Spleen (tissue), 13 donors: ENCODE data around the gene C1QA. TPM values are rescaled to one million over a fixed set of nuclear protein-coding genes. Genes with fewer than 3 reads are reported as not detected.
A peak's percentile ranks its signal among the peaks of the same experiment; 100 is the strongest.

Experiments
- DNase-seq: peaks from one replicate; pipeline ENCODE4 v3.0.0-alpha.2; 2020
- H3K27ac ChIP-seq, 8 donors: fragments of 200-600 bp; sonication (generic) in 7 of 8; 1 replicate in 4 of 8; 2 replicates in 4 of 8; pipeline versions ENCODE4 v1.5.0 to v1.8.0; 2016 to 2021; ENCODE audit warnings: inconsistent platforms in 4 of 8, mild to moderate bottlenecking in 4 of 8, moderate library complexity in 1 of 8
- H3K27me3 ChIP-seq, 7 donors: fragments of 200-600 bp; sonication (generic) in 6 of 7; replicated peaks in 1 of 7; 1 replicate in 4 of 7; 2 replicates in 3 of 7; pipeline versions ENCODE4 v1.5.0 to v1.8.0; 2016 to 2021; ENCODE audit warnings: inconsistent platforms in 3 of 7, mild to moderate bottlenecking in 1 of 7
- H3K36me3 ChIP-seq, 6 donors: fragments of 200-600 bp; sonication (generic) in 5 of 6; 1 replicate in 4 of 6; 2 replicates in 2 of 6; pipeline versions ENCODE4 v1.5.0 to v1.8.0; 2016 to 2021; ENCODE audit warnings: inconsistent platforms in 2 of 6
- H3K4me1 ChIP-seq, 6 donors: fragments of 200-600 bp; sonication (generic) in 5 of 6; 1 replicate in 3 of 6; 2 replicates in 3 of 6; pipeline versions ENCODE4 v1.5.0 to v1.8.0; 2016 to 2021; ENCODE audit warnings: inconsistent platforms in 3 of 6
- H3K4me3 ChIP-seq, 8 donors: fragments of 200-600 bp; sonication (generic) in 7 of 8; 1 replicate in 4 of 8; 2 replicates in 4 of 8; pipeline versions ENCODE4 v1.5.0 to v1.8.0; 2016 to 2021; ENCODE audit warnings: inconsistent platforms in 4 of 8, mild to moderate bottlenecking in 4 of 8, moderate library complexity in 2 of 8
- H3K9me3 ChIP-seq, 8 donors: fragments of 200-600 bp; sonication (generic) in 7 of 8; 1 replicate in 4 of 8; 2 replicates in 4 of 8; pipeline versions ENCODE4 v1.5.0 to v1.8.0; 2016 to 2021; ENCODE audit warnings: inconsistent platforms in 4 of 8
- POLR2A ChIP-seq, 3 donors: fragments of 450-650 bp; IDR thresholded peaks; one replicate each; pipeline ENCODE4 v1.5.1; 2017; ENCODE audit warnings: antibody characterized with exemption in 3 of 3, mild to moderate bottlenecking in 1 of 3
- POLR2AphosphoS5 ChIP-seq, 3 donors: sonication (generic); formaldehyde crosslinking; IDR thresholded peaks; one replicate each; pipeline ENCODE4 v1.5.1; 2017; ENCODE audit warnings: antibody characterized with exemption in 3 of 3
- whole genome bisulfite sequencing, 5 donors: extraction: QIAGEN DNeasy Blood & Tissue Kit in 3 of 5; methylation state at CpG; one replicate each; pipeline versions ENCODE4 v1.1.5 to v1.1.7; 2013 to 2018; 5-methylcytosine and 5-hydroxymethylcytosine counted together
- intact Hi-C: fragments of 100-400 bp; cut with DNase I; formaldehyde crosslinking; loops from one replicate; pipeline ENCODE4 v1.15.0; 2023; ENCODE audit warnings: low total_unique reads
- long read RNA-seq, 2 donors: transcript quantifications; one replicate each; lab custom pipeline, GENCODE V29; 2026
- polyA plus RNA-seq, 3 donors: library from polyadenylated mRNA; stranded (reverse); fragments of 200-250 nt; gene quantifications; one replicate each; pipeline ENCODE4 v1.2.1, GENCODE V29; 2013
- total RNA-seq, 7 donors: library from RNA; depleted of rRNA in 3 of 7; stranded (reverse); fragments of >200 nt in 3 of 7; fragmentation: NEBNext Ultra II Directional in 4 of 7; extraction: Animal tissue kit (Norgen Biotek cat#: 25700) in 4 of 7; gene quantifications; one replicate each; pipeline versions ENCODE4 v1.1.0 to v1.2.1, GENCODE V29; 2016 to 2021
- TF ChIP-seq, protein P1 (sequence below), 11 experiments: fragments of 200-600 bp in 7 of 11; fragments of 450-650 bp in 4 of 11; sonication (generic) in 4 of 11; IDR thresholded peaks in 8 of 11; conservative IDR thresholded peaks in 3 of 11; 1 replicate in 7 of 11; 2 replicates in 4 of 11; pipeline versions ENCODE4 v1.4.0 to v1.8.0; 2016 to 2021; ENCODE audit warnings: antibody characterized with exemption in 11 of 11, inconsistent platforms in 4 of 11, mild to moderate bottlenecking in 1 of 11
- donor health status: healthy with polysubstance abuse.
- donor health status: DM: no; HTN: no; CAD: no; lungs with moderate emphysema.
- donor health status: DM: no; HTN: no; CAD: no.
- donor health status: Bipolar disorder and iron deficiency.
- donor health status: healthy.
- donor health status: DM: no; HTN: no; CAD: no.
- donor health status: DM: yes; HTN: yes; CAD: no.

C1QA gene
- total RNA-seq (1,000 to 10,000 TPM in 3 of 7 donors, 100 to 1,000 TPM in 4; 643 to 1,485 (median 980) TPM), polyA plus RNA-seq (100 to 1,000 TPM; 296 to 658 (median 579) TPM)
- long read RNA-seq, donor 1, transcript C1QA-202 (2 exons, 976 nt) = minor isoform, 72 of 879 reads
- long read RNA-seq, donor 1, transcript C1QA-201 (3 exons, 1,143 nt) = major isoform, 501 of 879 reads
- long read RNA-seq, donor 1, partial matches to known transcripts = 267 of 879 reads
- long read RNA-seq, donor 1, other reads (novel, unspliced or antisense) = 38 of 879 reads
- long read RNA-seq, donor 2, transcript C1QA-201 (3 exons, 1,143 nt) = major isoform, 293 of 587 reads
- long read RNA-seq, donor 2, transcript C1QA-202 (2 exons, 976 nt) = minor isoform, 55 of 587 reads
- long read RNA-seq, donor 2, partial matches to known transcripts = 201 of 587 reads
- long read RNA-seq, donor 2, other reads (novel, unspliced or antisense) = 38 of 587 reads

- peaks cover 0 to 58% (median 0%) of the 10 kb centered on the region in 7 donors for H3K27me3 ChIP-seq
- peak in 1 of 3 donors; percentile 15 for TF ChIP-seq POLR2A (IDR thresholded peaks at IDR 0.05)
- TF ChIP-seq, protein P1, sequence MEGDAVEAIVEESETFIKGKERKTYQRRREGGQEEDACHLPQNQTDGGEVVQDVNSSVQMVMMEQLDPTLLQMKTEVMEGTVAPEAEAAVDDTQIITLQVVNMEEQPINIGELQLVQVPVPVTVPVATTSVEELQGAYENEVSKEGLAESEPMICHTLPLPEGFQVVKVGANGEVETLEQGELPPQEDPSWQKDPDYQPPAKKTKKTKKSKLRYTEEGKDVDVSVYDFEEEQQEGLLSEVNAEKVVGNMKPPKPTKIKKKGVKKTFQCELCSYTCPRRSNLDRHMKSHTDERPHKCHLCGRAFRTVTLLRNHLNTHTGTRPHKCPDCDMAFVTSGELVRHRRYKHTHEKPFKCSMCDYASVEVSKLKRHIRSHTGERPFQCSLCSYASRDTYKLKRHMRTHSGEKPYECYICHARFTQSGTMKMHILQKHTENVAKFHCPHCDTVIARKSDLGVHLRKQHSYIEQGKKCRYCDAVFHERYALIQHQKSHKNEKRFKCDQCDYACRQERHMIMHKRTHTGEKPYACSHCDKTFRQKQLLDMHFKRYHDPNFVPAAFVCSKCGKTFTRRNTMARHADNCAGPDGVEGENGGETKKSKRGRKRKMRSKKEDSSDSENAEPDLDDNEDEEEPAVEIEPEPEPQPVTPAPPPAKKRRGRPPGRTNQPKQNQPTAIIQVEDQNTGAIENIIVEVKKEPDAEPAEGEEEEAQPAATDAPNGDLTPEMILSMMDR (IDR thresholded peaks at IDR 0.05 in 8 of 11, conservative IDR thresholded peaks at IDR 0.05 in 3 of 11) = no peak
- TF ChIP-seq POLR2AphosphoS5 (IDR thresholded peaks at IDR 0.05) = peak; percentile 85 to 93 (median 91)
- H3K27ac ChIP-seq = peak within 1 kb of the TSS; percentile 35 to 83 (median 75)
- peak within 1 kb of the TSS; percentile 7 to 65 (median 28) for H3K4me3 ChIP-seq
- H3K4me1 ChIP-seq = peaks cover 0 to 53% (median 7%) of the 10 kb centered on the region in 6 donors
- peak; percentile 87 for DNase-seq
- 38 to 57% (median 47%) methylated on average over 4 to 5 of the region's 5 CpGs for WGBS, 5 donors
- H3K9me3 ChIP-seq = no peaks in the 10 kb centered on the region
- intact Hi-C loops = no loop called here
- peaks cover 0 to 13% (median 0%) of the 10 kb centered on the region in 6 donors for H3K36me3 ChIP-seq
Measured at GRCh38 chr1:22636353-22636752, at the start of gene C1QA. Gene C1QA (plus strand): TSS chr1:22636628. CDS start chr1:22637617, 989 bp downstream.

- Histone ChIP-seq H3K36me3 (no peaks in the 10 kb centered on the region), H3K4me3 (no peak overlapping the region), H3K27ac (no peak overlapping the region), H3K9me3 (no peaks in the 10 kb centered on the region), H3K27me3 (peaks cover 0 to 43% (median 0%) of the 10 kb centered on the region in 7 donors), H3K4me1 (peaks cover 0 to 9% (median 0%) of the 10 kb centered on the region in 6 donors)
- TF ChIP-seq, protein P1 (IDR thresholded peaks at IDR 0.05 in 8 of 11, conservative IDR thresholded peaks at IDR 0.05 in 3 of 11) = no peak
- no peak for TF ChIP-seq POLR2AphosphoS5 (IDR thresholded peaks at IDR 0.05)
- 72 to 91% (median 75%) methylated on average over 6 to 7 of the region's 7 CpGs for WGBS, 5 donors
- no peak for DNase-seq
- intact Hi-C loops = no loop called here
Measured at GRCh38 chr1:22587247-22587646, 49.2 kb upstream of the C1QA start.

- TF ChIP-seq, protein P1 (IDR thresholded peaks at IDR 0.05 in 8 of 11, conservative IDR thresholded peaks at IDR 0.05 in 3 of 11) = no peak
- TF ChIP-seq POLR2A (IDR thresholded peaks at IDR 0.05) = no peak
- TF ChIP-seq POLR2AphosphoS5 (IDR thresholded peaks at IDR 0.05) = no peak
- H3K9me3 ChIP-seq = no peaks in the 10 kb centered on the region
- no peak for DNase-seq
- H3K27ac ChIP-seq = no peak overlapping the region
- no peaks in the 10 kb centered on the region for H3K36me3 ChIP-seq
- H3K4me1 ChIP-seq = no peaks in the 10 kb centered on the region
- 86 to 92% (median 87%) methylated on average over 15 to 24 of the region's 24 CpGs for WGBS, 5 donors
- no peak overlapping the region for H3K4me3 ChIP-seq
- intact Hi-C loops = no loop called here
- peaks cover 0 to 60% (median 9%) of the 10 kb centered on the region in 7 donors for H3K27me3 ChIP-seq
Measured at GRCh38 chr1:22588899-22589422, 47.5 kb upstream of the C1QA start.

- H3K27ac ChIP-seq = no peak overlapping the region
- no peaks in the 10 kb centered on the region for H3K4me1 ChIP-seq
- H3K36me3 ChIP-seq = no peaks in the 10 kb centered on the region
- no peak overlapping the region for H3K4me3 ChIP-seq
- peaks cover 0 to 75% (median 11%) of the 10 kb centered on the region in 7 donors for H3K27me3 ChIP-seq
- 62 to 78% (median 76%) methylated on average over 8 of the region's 8 CpGs for WGBS, 5 donors
- intact Hi-C loops = no loop called here
- no peaks in the 10 kb centered on the region for H3K9me3 ChIP-seq
- TF ChIP-seq, protein P1 (IDR thresholded peaks at IDR 0.05 in 8 of 11, conservative IDR thresholded peaks at IDR 0.05 in 3 of 11) = no peak
- TF ChIP-seq POLR2A (IDR thresholded peaks at IDR 0.05) (no peak), POLR2AphosphoS5 (IDR thresholded peaks at IDR 0.05) (no peak)
- no peak for DNase-seq
Measured at GRCh38 chr1:22591576-22591975, 44.9 kb upstream of the C1QA start.
